Measurements from ENCODE around the gene YIPF2. TPM values are rescaled to one million over a fixed set of nuclear protein-coding genes. Genes with fewer than 3 reads are reported as not detected.

The YIPF2 gene
- total RNA-seq, 4 donors from 2014 or later: 30.5 to 60.1 (median 49.3) TPM

GRCh38 chr19:10918359-10918758 is 10.1 kb downstream of the YIPF2 start:
- H3K4me1 ChIP-seq: no peaks in the 10 kb centered on the region
- H3K4me3 ChIP-seq: no peak overlapping the region
- H3K9me3 ChIP-seq: no peaks in the 10 kb centered on the region
- DNase-seq: no peak
- no peaks in the 10 kb centered on the region for H3K27me3 ChIP-seq
- H3K27ac ChIP-seq: no peak overlapping the region
- H3K36me3 ChIP-seq: peaks cover 0 to 78% (median 0%) of the 10 kb centered on the region in 3 donors
- TF ChIP-seq, protein P1, sequence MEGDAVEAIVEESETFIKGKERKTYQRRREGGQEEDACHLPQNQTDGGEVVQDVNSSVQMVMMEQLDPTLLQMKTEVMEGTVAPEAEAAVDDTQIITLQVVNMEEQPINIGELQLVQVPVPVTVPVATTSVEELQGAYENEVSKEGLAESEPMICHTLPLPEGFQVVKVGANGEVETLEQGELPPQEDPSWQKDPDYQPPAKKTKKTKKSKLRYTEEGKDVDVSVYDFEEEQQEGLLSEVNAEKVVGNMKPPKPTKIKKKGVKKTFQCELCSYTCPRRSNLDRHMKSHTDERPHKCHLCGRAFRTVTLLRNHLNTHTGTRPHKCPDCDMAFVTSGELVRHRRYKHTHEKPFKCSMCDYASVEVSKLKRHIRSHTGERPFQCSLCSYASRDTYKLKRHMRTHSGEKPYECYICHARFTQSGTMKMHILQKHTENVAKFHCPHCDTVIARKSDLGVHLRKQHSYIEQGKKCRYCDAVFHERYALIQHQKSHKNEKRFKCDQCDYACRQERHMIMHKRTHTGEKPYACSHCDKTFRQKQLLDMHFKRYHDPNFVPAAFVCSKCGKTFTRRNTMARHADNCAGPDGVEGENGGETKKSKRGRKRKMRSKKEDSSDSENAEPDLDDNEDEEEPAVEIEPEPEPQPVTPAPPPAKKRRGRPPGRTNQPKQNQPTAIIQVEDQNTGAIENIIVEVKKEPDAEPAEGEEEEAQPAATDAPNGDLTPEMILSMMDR (IDR thresholded peaks at IDR 0.05): no peak
- no peak for TF ChIP-seq POLR2A (IDR thresholded peaks at IDR 0.05)

DNA sequence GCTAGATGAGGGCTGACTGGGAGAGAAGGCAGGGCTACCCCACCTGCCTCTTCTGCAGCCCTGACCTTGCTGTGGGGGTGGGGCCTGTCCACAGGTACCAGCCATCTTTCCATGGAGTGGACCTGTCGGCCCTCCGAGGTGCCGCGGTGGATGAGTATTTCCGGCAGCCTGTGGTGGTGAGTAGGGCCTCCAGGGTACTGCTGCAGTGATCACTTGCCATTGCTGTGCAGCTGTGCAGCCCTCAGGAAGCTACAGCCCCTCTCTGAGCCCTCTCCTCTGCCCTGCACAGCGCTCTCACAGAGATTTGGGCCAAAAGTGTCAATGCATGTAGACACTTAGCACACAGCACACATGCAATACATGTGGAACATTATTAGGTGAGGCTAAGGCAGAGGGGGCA is 11.8 kb downstream of the YIPF2 start:
- no peak overlapping the region for H3K27ac ChIP-seq
- H3K4me3 ChIP-seq: no peak overlapping the region
- no peak for DNase-seq
- no peaks in the 10 kb centered on the region for H3K9me3 ChIP-seq
- no peaks in the 10 kb centered on the region for H3K4me1 ChIP-seq
- no peaks in the 10 kb centered on the region for H3K27me3 ChIP-seq
- H3K36me3 ChIP-seq: peaks cover 0 to 80% (median 0%) of the 10 kb centered on the region in 3 donors
- TF ChIP-seq, protein P1 (IDR thresholded peaks at IDR 0.05): no peak
- no peak for TF ChIP-seq POLR2A (IDR thresholded peaks at IDR 0.05)

DNA sequence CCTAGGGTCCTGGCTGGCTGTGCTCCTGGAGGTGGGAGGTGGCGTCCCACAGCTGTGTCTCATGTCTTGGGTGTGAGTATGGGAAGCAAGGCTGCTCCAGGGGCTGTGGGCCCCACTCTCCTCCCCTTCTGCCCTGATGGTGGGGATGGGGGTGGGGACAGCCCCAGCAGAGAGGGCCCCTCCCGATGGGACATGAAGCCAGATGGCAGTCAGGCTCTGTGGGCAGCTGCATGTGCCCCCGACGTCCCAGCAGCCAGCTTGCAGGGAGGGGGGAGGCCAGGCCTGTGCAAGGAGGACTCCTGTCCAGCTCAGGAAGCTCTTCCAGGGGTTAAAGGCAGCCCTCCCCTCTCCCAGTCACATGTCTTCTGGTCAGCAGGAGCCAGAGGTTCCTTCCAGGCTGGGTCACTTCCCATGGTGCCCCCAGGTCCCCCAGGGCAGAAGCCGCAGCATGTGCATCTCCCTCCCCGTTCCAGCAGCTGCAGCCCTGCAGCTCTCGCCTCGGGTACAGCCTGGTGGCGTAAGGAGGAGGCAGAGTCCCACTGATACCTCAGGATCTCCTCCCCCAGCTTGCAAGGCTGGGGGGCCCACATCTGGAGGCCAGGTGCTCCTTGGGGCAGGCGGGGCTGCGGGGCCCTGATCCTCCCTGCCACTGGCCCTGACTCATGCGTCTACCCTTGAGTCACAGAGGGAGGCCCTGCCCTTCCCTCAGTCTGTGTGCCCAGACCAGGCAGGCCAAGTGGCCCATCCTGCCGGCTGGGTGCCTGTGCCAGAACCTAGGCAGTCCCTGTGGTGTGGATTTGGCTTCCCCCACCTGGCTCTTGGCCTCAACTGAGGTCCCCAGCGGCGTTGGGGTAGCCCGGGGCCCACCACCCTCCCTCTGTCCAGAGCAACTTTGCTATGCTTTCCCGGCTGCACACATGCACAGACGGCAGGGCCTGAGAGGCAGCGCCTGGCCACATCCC is 13.0 kb downstream of the YIPF2 start:
- no peak overlapping the region for H3K4me3 ChIP-seq
- no peak for DNase-seq
- H3K9me3 ChIP-seq: no peaks in the 10 kb centered on the region
- peaks cover 0 to 81% (median 0%) of the 10 kb centered on the region in 3 donors for H3K36me3 ChIP-seq
- no peak overlapping the region for H3K27ac ChIP-seq
- no peaks in the 10 kb centered on the region for H3K4me1 ChIP-seq
- TF ChIP-seq, protein P1 (IDR thresholded peaks at IDR 0.05): no peak
- TF ChIP-seq POLR2A (IDR thresholded peaks at IDR 0.05): no peak
- no peaks in the 10 kb centered on the region for H3K27me3 ChIP-seq

DNA sequence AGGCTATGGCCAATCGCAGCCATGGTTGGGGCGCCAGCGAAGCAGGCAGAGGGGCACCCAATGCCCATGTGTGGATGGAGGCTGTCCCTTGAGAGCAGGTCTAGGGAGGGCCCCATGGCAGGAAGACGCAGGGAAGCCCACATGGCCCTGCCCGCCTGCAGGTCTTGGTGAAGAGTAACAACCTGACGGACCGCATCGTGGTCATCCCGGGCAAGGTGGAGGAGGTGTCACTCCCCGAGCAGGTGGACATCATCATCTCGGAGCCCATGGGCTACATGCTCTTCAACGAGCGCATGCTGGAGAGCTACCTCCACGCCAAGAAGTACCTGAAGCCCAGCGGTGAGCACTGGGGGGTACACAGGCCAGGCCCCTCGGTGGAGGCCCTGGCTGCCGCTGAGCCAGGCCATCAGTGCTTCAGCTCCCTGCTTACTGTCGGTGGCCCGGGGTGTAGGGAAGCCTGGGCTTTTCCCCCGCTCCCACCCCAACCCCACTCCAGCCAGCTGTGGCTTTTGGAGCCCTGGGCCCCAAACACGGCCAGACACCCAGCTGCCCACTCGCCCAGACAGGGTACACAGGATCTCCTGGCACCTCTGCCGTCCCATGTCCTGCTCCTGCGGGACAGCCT is 14.6 kb downstream of the YIPF2 start:
- Histone ChIP-seq H3K36me3 (peaks cover 0 to 80% (median 0%) of the 10 kb centered on the region in 3 donors), H3K27me3 (no peaks in the 10 kb centered on the region), H3K4me3 (no peak overlapping the region), H3K4me1 (no peaks in the 10 kb centered on the region), H3K9me3 (no peaks in the 10 kb centered on the region), H3K27ac (no peak overlapping the region)
- no peak for DNase-seq
- TF ChIP-seq, protein P1 (IDR thresholded peaks at IDR 0.05): no peak
- no peak for TF ChIP-seq POLR2A (IDR thresholded peaks at IDR 0.05)

GRCh38 chr19:10912619-10913018 is 15.8 kb downstream of the YIPF2 start:
- Histone ChIP-seq H3K36me3 (peaks cover 0 to 82% (median 0%) of the 10 kb centered on the region in 3 donors), H3K27me3 (no peaks in the 10 kb centered on the region), H3K4me3 (no peak overlapping the region), H3K27ac (no peak overlapping the region), H3K4me1 (no peaks in the 10 kb centered on the region), H3K9me3 (no peaks in the 10 kb centered on the region)
- no peak for TF ChIP-seq POLR2A (IDR thresholded peaks at IDR 0.05)
- TF ChIP-seq, protein P1 (IDR thresholded peaks at IDR 0.05): no peak
- no peak for DNase-seq

Measured in Peyer's patch (tissue), 4 donors.